ENCODE measurements around the gene TRAF3. TPM values are rescaled to one million over a fixed set of nuclear protein-coding genes. Genes with fewer than 3 reads are reported as not detected.

Gene TRAF3
- total and polyA plus RNA-seq, 4 donors: 2.1 to 12.0 (median 5.2) TPM

DNA sequence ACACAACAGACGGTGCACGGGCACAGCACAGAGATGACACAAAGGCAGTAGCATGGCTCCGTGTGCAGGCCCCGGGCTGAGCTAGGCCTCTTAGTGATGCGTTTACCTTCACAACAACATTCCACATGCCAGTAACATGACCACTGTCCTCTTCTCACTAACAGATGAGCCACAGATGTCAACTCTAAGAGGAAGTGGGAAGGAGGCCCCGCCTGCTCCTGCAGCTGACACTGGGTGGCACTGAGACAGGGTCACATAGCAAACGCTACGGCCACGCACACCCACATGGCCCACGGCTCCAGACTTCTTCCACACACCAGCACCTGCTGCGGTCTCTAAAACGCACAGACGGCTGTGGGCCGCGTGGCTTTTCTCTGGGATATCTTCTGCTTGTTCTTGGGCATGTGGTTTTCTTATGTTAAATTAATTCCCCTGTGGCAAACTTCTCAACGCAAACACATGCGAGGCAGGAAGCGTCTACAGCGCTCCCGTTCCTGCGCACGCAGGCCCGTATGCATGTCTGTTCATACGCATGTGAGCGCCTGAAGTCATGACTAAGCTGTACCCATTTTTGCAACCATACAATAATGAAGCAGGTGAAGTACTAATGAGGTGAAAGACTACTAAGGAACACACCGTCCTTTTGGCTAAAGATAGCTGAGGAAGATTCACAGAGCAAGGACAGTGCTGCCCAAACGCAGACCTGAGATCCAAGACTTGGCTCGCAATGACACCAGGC lies 172.0 kb downstream of the TRAF3 start:
- Histone ChIP-seq H3K4me3 (ENCODE audit: low read depth in 1 of 3, low read length in 3 of 3) (no peak overlapping the region), H3K4me1 (ENCODE audit: control insufficient read depth in 4 of 4, insufficient read depth in 4 of 4, low read length in 3 of 4) (peaks cover 0 to 6% (median 3%) of the 10 kb centered on the region in 4 donors), H3K36me3 (ENCODE audit: control insufficient read depth in 4 of 4, insufficient read depth in 3 of 4, low read depth in 1 of 4, low read length in 3 of 4) (peaks cover 23 to 81% (median 42%) of the 10 kb centered on the region in 4 donors), H3K27me3 (ENCODE audit: control insufficient read depth in 4 of 4, insufficient read depth in 4 of 4, low read length in 3 of 4) (no peaks in the 10 kb centered on the region), H3K9me3 (ENCODE audit: control insufficient read depth in 4 of 4, low read length in 3 of 4) (no peaks in the 10 kb centered on the region), H3K9ac (ENCODE audit: low read depth in 1 of 2, low read length in 2 of 2) (no peak overlapping the region), H3K27ac (ENCODE audit: low read depth in 1 of 2, low read length in 2 of 2) (no peak overlapping the region)
- WGBS: 88% methylated on average over 28 of the region's 28 CpGs
- DNase-seq (ENCODE audit: low spot score): no peak
- TF ChIP-seq RAD21 (IDR thresholded peaks at IDR 0.05) (no peak), YY1 (IDR thresholded peaks at IDR 0.05) (no peak), GABPA (IDR thresholded peaks at IDR 0.05 in 1 of 2, conservative IDR thresholded peaks at IDR 0.05 in 1 of 2) (no peak)

DNA sequence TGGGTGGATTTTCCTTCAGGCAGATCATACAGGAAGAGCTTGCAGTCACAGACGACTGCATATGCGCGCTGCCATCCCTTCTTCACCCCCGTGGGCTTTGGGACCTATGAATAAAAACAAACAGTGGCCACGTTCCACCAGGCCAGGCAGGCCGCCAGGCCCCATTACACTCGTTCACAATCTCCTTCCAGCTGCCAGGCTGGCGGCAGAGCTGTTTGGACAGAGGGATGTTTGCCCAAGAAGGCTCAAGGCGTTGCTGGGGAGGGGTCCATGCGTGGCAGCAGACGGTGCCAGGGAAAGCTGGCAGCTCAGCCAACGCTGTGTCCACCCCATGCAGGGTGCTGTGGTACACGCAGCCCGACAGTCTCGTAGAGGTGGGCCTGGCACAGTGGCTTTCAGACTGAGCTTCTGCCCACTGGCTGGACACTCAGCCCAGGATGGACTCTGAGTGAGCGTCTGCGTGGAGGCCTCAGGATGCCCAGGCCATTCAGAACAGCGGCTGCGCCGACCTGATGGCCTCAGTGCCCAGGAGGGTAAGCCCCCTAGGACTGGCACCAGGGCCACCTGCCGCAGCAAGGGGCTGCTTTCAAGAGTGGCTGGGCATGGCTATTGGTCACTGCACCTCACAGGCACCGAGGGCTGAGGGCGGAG lies 172.7 kb downstream of the TRAF3 start:
- Histone ChIP-seq H3K27ac (ENCODE audit: low read depth in 1 of 2, low read length in 2 of 2) (no peak overlapping the region), H3K4me3 (ENCODE audit: low read depth in 1 of 3, low read length in 3 of 3) (no peak overlapping the region), H3K9me3 (ENCODE audit: control insufficient read depth in 4 of 4, low read length in 3 of 4) (no peaks in the 10 kb centered on the region), H3K36me3 (ENCODE audit: control insufficient read depth in 4 of 4, insufficient read depth in 3 of 4, low read depth in 1 of 4, low read length in 3 of 4) (peaks cover 20 to 81% (median 46%) of the 10 kb centered on the region in 4 donors), H3K4me1 (ENCODE audit: control insufficient read depth in 4 of 4, insufficient read depth in 4 of 4, low read length in 3 of 4) (peaks cover 0 to 6% (median 3%) of the 10 kb centered on the region in 4 donors), H3K9ac (ENCODE audit: low read depth in 1 of 2, low read length in 2 of 2) (no peak overlapping the region), H3K27me3 (ENCODE audit: control insufficient read depth in 4 of 4, insufficient read depth in 4 of 4, low read length in 3 of 4) (no peaks in the 10 kb centered on the region)
- 58% methylated on average over 23 of the region's 23 CpGs for WGBS
- DNase-seq (ENCODE audit: low spot score): no peak
- TF ChIP-seq JUND (IDR thresholded peaks at IDR 0.05): no peak
- TF ChIP-seq, protein P1, sequence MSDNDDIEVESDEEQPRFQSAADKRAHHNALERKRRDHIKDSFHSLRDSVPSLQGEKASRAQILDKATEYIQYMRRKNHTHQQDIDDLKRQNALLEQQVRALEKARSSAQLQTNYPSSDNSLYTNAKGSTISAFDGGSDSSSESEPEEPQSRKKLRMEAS (IDR thresholded peaks at IDR 0.05): no peak
- TF ChIP-seq YY1 (IDR thresholded peaks at IDR 0.05): no peak
- TF ChIP-seq RXRA (IDR thresholded peaks at IDR 0.05): no peak
- TF ChIP-seq ATF3 (IDR thresholded peaks at IDR 0.05): no peak
- TF ChIP-seq TAF1 (conservative IDR thresholded peaks at IDR 0.05): no peak
- TF ChIP-seq REST (IDR thresholded peaks at IDR 0.05): no peak

- 84% methylated on average over 10 of the region's 10 CpGs for WGBS
- no peak overlapping the region for H3K4me3 ChIP-seq (ENCODE audit: low read depth in 1 of 3, low read length in 3 of 3)
Observed at GRCh38 chr14:102951034-102951433, 173.8 kb downstream of the TRAF3 start.

More at GRCh38 chr14:102951034-102951433, 173.8 kb downstream of the TRAF3 start:
- DNase-seq (ENCODE audit: low spot score): no peak
- Histone ChIP-seq H3K27me3 (ENCODE audit: control insufficient read depth in 4 of 4, insufficient read depth in 4 of 4, low read length in 3 of 4) (no peaks in the 10 kb centered on the region), H3K36me3 (ENCODE audit: control insufficient read depth in 4 of 4, insufficient read depth in 3 of 4, low read depth in 1 of 4, low read length in 3 of 4) (peaks cover 18 to 78% (median 45%) of the 10 kb centered on the region in 4 donors), H3K27ac (ENCODE audit: low read depth in 1 of 2, low read length in 2 of 2) (no peak overlapping the region), H3K9ac (ENCODE audit: low read depth in 1 of 2, low read length in 2 of 2) (no peak overlapping the region), H3K9me3 (ENCODE audit: control insufficient read depth in 4 of 4, low read length in 3 of 4) (no peaks in the 10 kb centered on the region), H3K4me1 (ENCODE audit: control insufficient read depth in 4 of 4, insufficient read depth in 4 of 4, low read length in 3 of 4) (peaks cover 0 to 6% (median 3%) of the 10 kb centered on the region in 4 donors)
- no peak for TF ChIP-seq TAF1 (conservative IDR thresholded peaks at IDR 0.05)
- no peak for TF ChIP-seq EGR1 (IDR thresholded peaks at IDR 0.05; ENCODE audit: low read depth in 2 of 2)
- TF ChIP-seq NR2F2 (IDR thresholded peaks at IDR 0.05): no peak

Data from liver (tissue), 9 donors.